Measurements from ENCODE around the gene CAMSAP2. TPM values are rescaled to one million over a fixed set of nuclear protein-coding genes. Genes with fewer than 3 reads are reported as not detected.

Gene CAMSAP2
- total RNA-seq, 1 experiment from 2014 or later: 25.0 TPM

- H3K9me2 ChIP-seq (ENCODE audit: insufficient read depth): no peaks in the 10 kb centered on the region
- ATAC-seq (no peak), DNase-seq (ENCODE audit: low read depth, low spot score) (no peak)
- ChIA-PET CTCF (no interaction called here), POLR2A (no interaction called here), RAD21 (ENCODE audit: low non-redundant PET in 1 of 2, low total read pairs in 2 of 2, uncharacterized antibody in 2 of 2, unreplicated experiment in 2 of 2) (interaction anchor here in 1 of 2 experiments (0.6 kb wide), 1 partner anchor 172 kb away, joined by 3 read pairs; no protein-coding TSS in a partner anchor)
- H2AFZ ChIP-seq (ENCODE audit: low read depth, low read length, poor library complexity, severe bottlenecking): no peak overlapping the region
- TF ChIP-seq ATF3 (IDR thresholded peaks at IDR 0.05): no peak
- no peak for TF ChIP-seq CBX3 (IDR thresholded peaks at IDR 0.05; ENCODE audit: low read depth)
- no TSS peak for BruUV-seq (replicated peaks)
- no peaks in the 10 kb centered on the region for H3K27me3 ChIP-seq (ENCODE audit: insufficient read depth, low read length)
- peaks cover 6 to 18% of the 10 kb centered on the region in 2 experiments for H3K4me1 ChIP-seq (ENCODE audit: control insufficient read depth in 1 of 2, insufficient read depth in 2 of 2, low read length in 2 of 2)
- H3K79me2 ChIP-seq (ENCODE audit: insufficient read depth, low read length): peaks cover 72% of the 10 kb centered on the region
- no peak overlapping the region for H3K4me2 ChIP-seq (ENCODE audit: low read length)
- no peak overlapping the region for H3K9ac ChIP-seq (ENCODE audit: low read length)
- no peaks in the 10 kb centered on the region for H3K9me3 ChIP-seq (ENCODE audit: control insufficient read depth in 1 of 2, insufficient read depth in 1 of 2, low read depth in 1 of 2, low read length in 2 of 2)
- no peaks in the 10 kb centered on the region; the same call in 1 of the 2 replicates for H4K20me1 ChIP-seq (ENCODE audit: insufficient read depth)
- no peak overlapping the region for H3K4me3 ChIP-seq (replicated peaks in 1 of 2; ENCODE audit: low read depth in 1 of 2, low read length in 2 of 2)
- intact Hi-C loops (cut with micrococcal nuclease): no loop called here
- no peak overlapping the region for H3K27ac ChIP-seq (ENCODE audit: low read depth, low read length)
- no peaks in the 10 kb centered on the region for H3K36me3 ChIP-seq (ENCODE audit: control insufficient read depth in 1 of 2, insufficient read depth in 2 of 2, low read length in 2 of 2)
These were observed 55.0 kb downstream of the CAMSAP2 start for GRCh38 chr1:200793677-200794076.

- no peak for DNase-seq (ENCODE audit: low read depth, low spot score)
- no peak overlapping the region for H3K4me3 ChIP-seq (replicated peaks in 1 of 2; ENCODE audit: low read depth in 1 of 2, low read length in 2 of 2)
- no peak overlapping the region for H3K9ac ChIP-seq (ENCODE audit: low read length)
- ChIA-PET CTCF (no interaction called here), POLR2A (no interaction called here), RAD21 (ENCODE audit: low non-redundant PET in 1 of 2, low total read pairs in 2 of 2, uncharacterized antibody in 2 of 2, unreplicated experiment in 2 of 2) (interaction anchor here in 1 of 2 experiments (0.6 kb wide), 1 partner anchor 172 kb away, joined by 3 read pairs; no protein-coding TSS in a partner anchor)
- intact Hi-C loops (cut with micrococcal nuclease): no loop called here
- H2AFZ ChIP-seq (ENCODE audit: low read depth, low read length, poor library complexity, severe bottlenecking): no peak overlapping the region
- peak; percentile 17; the same call in 1 of the 2 replicates for ATAC-seq
- no peaks in the 10 kb centered on the region for H3K27me3 ChIP-seq (ENCODE audit: insufficient read depth, low read length)
- no peak overlapping the region for H3K27ac ChIP-seq (ENCODE audit: low read depth, low read length)
- TF ChIP-seq EGR1 (IDR thresholded peaks at IDR 0.05; ENCODE audit: low read depth) (no peak), ELF1 (IDR thresholded peaks at IDR 0.05; ENCODE audit: borderline replicate concordance, low read depth) (no peak), REST (IDR thresholded peaks at IDR 0.05; ENCODE audit: low read depth) (no peak), JUND (IDR thresholded peaks at IDR 0.05) (no peak), TCF7L2 (IDR thresholded peaks at IDR 0.05; ENCODE audit: borderline replicate concordance, extremely low read depth, insufficient read depth, insufficient read length) (no peak), CTCF (IDR thresholded peaks at IDR 0.05 in 2 of 3, conservative IDR thresholded peaks at IDR 0.05 in 1 of 3; ENCODE audit: borderline replicate concordance in 1 of 3, insufficient read depth in 1 of 3, low read depth in 2 of 3, low read length in 2 of 3) (no peak), EZH2 (IDR thresholded peaks at IDR 0.05) (no peak), POLR2AphosphoS5 (IDR thresholded peaks at IDR 0.05; ENCODE audit: low read depth, low read length) (no peak), EZH2phosphoT487 (IDR thresholded peaks at IDR 0.05; ENCODE audit: borderline replicate concordance) (no peak), FOSL1 (IDR thresholded peaks at IDR 0.05; ENCODE audit: low read depth) (no peak), CBX3 (IDR thresholded peaks at IDR 0.05; ENCODE audit: low read depth) (no peak)
- H3K4me1 ChIP-seq (ENCODE audit: control insufficient read depth in 1 of 2, insufficient read depth in 2 of 2, low read length in 2 of 2): peaks cover 6 to 18% of the 10 kb centered on the region in 2 experiments
- H3K9me3 ChIP-seq (ENCODE audit: control insufficient read depth in 1 of 2, insufficient read depth in 1 of 2, low read depth in 1 of 2, low read length in 2 of 2): no peaks in the 10 kb centered on the region
- H3K79me2 ChIP-seq (ENCODE audit: insufficient read depth, low read length): peaks cover 63% of the 10 kb centered on the region
- no peaks in the 10 kb centered on the region; the same call in 1 of the 2 replicates for H4K20me1 ChIP-seq (ENCODE audit: insufficient read depth)
- peak overlapping the region; percentile 21; the same call in 1 of the 2 replicates for H3K4me2 ChIP-seq (ENCODE audit: low read length)
- no peaks in the 10 kb centered on the region for H3K36me3 ChIP-seq (ENCODE audit: control insufficient read depth in 1 of 2, insufficient read depth in 2 of 2, low read length in 2 of 2)
- H3K9me2 ChIP-seq (ENCODE audit: insufficient read depth): no peaks in the 10 kb centered on the region
- no TSS peak for BruUV-seq (replicated peaks)
These were observed 55.9 kb downstream of the CAMSAP2 start for GRCh38 chr1:200794506-200795065.
